ENCODE results near the gene PPP4R3B.
"Not testable (repeated sequence)": the region's sequence is repeated elsewhere in the genome, so short reads cannot be mapped to it uniquely, and the experiment has no call there.

The PPP4R3B gene

DNA sequence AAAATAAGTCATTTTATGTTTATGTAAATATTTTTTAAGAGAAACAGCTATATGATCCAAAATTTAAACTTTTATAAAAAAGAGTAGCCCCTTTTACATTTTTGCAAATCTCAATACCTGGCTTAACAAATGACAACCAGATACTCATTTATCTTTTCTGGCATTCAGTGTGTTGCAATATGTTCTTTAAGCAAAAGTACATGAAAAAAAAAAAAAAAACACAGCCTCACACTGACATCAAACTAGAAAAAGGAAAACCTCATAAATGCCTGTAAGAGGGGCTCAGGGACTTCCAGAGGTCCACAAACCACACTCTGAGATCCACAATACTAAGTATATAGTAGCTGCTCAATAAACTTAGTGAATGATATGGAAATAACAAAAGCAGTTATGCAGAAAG lies 21.9 kb downstream of the PPP4R3B start:
- DNase-seq (ENCODE audit: low read depth), result no peak

DNA sequence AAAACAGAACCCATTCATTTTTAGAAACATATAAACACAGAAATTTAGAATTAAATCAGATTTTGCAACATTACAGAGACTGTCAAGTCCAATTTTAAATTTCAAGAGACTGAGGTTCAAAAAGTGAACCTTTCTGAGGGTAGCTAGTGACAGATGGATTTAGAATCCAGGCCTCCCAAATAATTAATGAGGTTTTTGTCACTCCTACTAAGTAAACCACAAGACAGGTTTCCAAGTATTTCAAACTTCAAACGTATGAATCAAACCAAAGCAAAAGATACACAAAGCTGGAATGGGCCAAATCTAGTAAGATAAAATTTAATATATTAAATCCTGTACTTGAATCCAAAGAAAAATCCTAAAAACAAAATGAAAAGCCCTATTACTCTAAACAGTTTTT lies 25.3 kb downstream of the PPP4R3B start:
- DNase-seq (ENCODE audit: low read depth), result no peak

- DNase-seq (ENCODE audit: low read depth), result no peak
Observed at GRCh38 chr2:55590810-55591440, 26.5 kb downstream of the PPP4R3B start.

DNA sequence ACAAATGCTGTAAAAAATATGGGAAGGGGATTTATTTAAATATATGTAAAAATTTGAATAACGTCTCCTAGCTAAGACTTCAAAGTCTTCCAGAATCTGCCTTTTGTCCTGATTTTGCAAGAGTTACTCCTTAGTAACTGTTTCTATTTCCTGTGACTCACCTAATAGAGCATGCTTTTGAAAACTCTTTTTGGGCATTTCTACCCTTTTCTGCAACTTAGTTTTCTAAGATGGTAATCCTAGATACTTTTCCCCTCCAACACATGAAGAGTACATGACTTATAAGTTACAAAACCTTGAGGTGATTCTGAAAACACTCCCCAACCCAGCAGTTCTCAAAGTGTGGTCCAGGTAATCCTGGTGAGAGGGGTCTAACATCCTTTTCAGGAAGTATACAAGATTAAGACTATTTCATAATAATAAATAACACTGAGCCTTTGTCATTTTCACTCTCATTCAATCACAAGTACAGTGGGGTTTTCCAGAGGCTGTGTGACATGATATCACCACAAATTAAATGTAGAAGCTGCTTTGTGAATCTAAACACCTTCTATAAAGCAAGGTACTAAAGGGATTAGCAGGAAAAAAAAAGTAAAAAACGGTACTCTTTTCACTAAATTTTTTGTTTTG lies 31.9 kb downstream of the PPP4R3B start:
- peak; percentile 31 for DNase-seq (ENCODE audit: low read depth)

GRCh38 chr2:55581874-55582547 lies 35.4 kb downstream of the PPP4R3B start:
- DNase-seq (ENCODE audit: low read depth), result no peak

DNA sequence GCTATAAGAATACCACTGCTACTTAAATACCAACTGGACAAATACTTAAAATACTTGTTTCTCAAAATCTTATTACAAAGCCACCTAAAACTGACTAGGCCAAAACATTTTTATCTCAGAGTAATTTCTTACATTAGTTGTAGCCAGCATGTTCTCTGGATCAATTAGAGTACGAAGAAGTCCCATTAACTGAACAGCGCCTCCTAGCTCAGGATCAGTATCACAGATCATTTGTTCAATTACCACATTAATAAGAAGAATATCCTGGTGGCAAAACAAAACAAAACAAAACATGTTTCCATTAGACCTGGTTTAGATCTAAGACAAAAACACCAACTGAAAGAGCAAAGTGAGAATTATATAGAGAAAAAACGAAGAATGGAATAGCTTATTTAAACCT lies 36.0 kb downstream of the PPP4R3B start:
- DNase-seq (ENCODE audit: low read depth), result no peak

DNA sequence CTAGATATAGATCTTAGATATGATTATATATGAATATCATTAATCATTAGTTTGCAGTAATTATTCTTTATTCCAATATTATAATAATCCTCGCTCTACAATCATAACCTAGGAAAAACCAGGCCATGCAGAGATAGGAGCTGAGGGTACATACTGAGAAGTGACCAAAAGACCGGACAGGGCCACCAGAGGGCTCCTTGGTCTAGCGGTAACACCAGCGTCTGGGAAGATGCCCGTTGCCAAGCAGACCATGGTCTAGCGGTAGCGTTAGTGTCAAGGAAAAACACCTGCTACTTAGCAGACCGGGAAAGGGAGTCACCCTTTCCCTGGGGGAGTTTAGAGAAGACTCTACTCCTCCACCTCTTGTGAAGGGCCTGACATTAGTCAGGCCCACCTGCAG lies 48.4 kb downstream of the PPP4R3B start:
- not testable (repeated sequence) for DNase-seq (ENCODE audit: low read depth)

DNA sequence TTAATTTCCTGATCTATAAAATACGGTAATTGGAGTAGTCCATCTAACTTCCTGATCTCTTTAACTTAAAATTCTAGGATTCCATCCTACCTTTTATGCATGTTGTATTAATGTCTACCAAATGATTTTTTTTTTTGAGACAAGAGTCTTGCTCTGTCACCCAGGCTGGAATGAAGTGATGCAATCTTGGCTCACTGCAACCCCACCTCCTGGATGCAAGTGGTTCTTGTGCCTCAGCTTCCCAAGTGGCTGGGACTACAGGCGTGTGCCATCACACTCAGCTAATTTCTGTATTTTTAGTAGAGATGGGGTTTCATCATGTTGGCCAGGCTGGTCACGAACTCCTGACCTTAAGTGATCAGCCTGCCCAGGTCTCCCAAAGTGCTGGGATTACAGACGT lies 50.1 kb downstream of the PPP4R3B start:
- no peak for DNase-seq (ENCODE audit: low read depth)

- DNase-seq (ENCODE audit: low read depth), result no peak
Observed at GRCh38 chr2:55565613-55566012, 51.8 kb downstream of the PPP4R3B start.

DNA sequence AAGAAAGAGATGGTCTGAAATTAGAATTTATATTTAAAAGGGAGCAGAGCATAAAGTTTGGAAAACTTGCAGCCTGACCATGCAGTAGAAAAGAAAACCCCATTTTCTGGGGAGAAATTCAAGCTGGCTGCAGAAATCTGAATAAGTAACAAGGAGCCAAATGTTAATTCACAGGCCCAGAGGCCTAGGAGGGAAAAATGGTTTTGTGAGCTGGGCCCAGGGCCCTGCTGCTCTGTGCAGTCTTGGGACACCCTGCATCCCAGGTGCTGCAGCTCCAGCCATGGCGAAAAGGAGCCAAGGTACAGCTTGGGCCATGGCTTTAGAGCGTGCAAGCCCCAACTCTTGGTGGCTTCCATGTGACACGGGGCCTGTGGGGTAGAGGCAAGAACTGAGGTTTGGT lies 56.6 kb downstream of the PPP4R3B start:
- DNase-seq (ENCODE audit: low read depth), result no peak

- DNase-seq (ENCODE audit: low read depth), result no peak
Observed at GRCh38 chr2:55556809-55557208, 60.6 kb downstream of the PPP4R3B start.

DNA sequence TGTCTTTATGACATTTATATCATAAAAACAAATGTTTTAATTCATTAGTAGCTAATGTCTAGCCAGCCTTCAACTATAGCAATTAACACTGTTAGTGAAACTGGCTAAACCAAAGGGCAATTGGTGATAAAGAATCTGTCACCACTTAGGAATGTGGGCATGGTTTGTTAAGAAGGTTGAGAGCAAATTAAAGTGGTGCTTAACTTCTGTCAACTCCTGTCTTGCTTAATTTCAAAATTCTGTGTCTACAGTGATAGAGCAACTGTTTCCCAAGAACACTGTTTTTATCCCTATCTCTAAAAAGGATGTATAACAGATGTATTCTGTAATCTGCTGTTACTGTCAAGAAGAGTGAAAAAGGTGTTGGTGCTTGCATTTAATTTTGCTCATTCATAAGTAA lies 61.4 kb downstream of the PPP4R3B start:
- no peak for DNase-seq (ENCODE audit: low read depth)

DNA sequence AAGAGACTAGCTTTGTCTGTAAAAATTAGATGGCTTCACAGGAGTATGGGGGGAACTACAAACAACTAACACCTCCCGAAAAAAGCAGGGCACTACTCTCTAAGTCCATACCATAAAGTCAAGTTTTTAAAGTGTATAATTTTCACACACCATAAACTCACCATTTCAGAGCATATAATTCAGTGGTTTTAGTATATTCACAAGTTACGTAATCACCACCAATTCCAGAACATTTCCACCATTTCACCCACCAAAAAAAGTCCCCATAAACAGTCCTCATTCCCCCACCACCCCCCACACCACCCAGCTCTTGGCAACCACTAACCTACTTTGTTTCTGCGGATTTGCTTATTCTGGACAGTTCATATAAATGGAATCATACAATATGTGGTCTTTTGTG lies 64.1 kb downstream of the PPP4R3B start:
- DNase-seq (ENCODE audit: low read depth), result no peak

GRCh38 chr2:55550368-55551102 lies 66.9 kb downstream of the PPP4R3B start:
- DNase-seq (ENCODE audit: low read depth), result peak; percentile 54

DNA sequence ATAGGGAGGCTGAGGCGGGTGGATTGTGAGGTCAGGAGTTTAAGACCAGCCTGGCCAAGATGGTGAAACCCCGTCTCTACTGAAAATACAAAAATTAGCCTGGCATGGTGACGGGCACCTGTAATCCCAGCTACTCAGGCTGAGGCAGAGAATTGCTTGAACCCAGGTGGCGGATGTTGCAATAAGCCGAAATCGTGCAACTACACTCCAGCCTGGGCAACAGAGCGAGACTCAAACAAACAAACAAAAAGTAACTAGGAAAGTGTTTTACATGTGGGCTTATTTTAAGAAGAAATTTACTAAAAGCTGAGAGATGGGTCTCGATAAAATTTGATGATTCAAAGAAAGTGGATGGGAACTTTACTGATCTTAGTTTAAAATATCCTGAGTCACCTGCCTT lies 69.7 kb downstream of the PPP4R3B start:
- not testable (repeated sequence) for DNase-seq (ENCODE audit: low read depth)

- no peak for DNase-seq (ENCODE audit: low read depth)
Observed at GRCh38 chr2:55547001-55547400, 70.4 kb downstream of the PPP4R3B start.

GRCh38 chr2:55530539-55531081 lies 86.8 kb downstream of the PPP4R3B start:
- DNase-seq (ENCODE audit: low read depth), result no peak

DNA sequence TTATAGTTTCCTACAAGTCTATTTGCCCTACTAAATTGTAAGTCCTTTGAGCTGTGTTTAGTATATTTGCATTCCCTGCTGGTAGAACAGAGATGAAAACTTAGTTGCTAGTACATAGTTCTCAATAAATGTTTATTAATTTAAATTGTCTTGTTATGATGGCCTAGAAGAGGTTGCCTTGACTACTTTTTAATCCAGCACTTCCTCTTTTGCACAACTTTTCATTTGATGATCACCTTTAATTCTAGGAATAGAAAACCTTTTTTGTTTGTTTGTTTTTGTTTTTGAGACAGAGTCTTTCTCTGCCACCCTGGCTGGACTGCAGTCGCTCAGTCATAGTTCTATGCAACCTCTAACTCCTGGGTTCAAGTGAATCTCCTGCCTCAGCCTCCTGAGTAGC lies 91.2 kb downstream of the PPP4R3B start:
- DNase-seq (ENCODE audit: low read depth), result no peak

- DNase-seq (ENCODE audit: low read depth), result no peak
Observed at GRCh38 chr2:55524884-55525437, 92.5 kb downstream of the PPP4R3B start.

DNA sequence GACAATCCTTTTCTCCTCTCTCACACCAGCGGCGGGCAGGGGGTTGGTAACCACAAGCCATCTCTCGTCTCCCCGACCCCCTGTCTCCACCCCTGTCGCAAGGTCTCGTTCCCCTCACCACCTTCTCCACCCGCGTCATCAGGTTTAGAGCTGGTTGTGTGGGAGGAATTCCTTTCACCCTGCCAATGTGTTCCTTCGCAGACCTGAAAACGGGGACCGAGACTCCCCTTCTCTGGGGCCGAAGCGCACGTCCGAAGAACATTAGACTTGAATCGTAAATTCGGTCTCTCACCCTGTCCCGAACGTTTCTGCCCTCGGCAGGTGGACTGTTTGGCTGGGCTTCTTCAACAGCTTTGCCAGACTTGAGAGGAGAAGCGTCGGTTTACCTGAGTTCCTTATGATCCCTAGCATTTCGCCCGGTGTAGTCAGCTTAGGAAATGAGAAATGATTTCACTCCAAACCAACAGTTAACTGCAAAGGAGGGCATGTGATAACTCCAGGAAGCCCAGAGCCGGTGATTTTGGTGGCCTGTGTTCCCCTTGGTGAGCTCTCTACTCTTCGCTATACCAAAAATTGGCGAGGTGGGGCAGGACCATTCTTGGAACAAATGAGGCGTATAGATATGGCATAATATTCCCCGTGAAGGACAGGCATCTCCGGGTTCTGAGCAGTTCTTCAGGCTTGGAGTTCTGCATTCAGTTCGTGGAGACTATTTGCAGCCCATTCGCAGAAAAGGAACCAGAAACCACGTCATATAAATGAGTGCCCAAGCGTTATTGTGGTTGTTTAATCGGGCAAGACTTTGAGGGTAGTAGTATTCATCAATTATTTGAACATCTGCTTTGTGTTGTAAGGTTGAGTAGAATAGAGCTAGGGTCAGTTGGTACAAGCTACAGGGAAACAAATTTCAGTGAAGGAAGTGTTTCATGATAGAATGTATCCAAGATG lies 97.2 kb downstream of the PPP4R3B start:
- DNase-seq (ENCODE audit: low read depth), result no peak

- no peak for DNase-seq (ENCODE audit: low read depth)
Observed at GRCh38 chr2:55518841-55519165, 98.6 kb downstream of the PPP4R3B start.

Measured in non-pigmented ciliary epithelial cell (primary cell).